Sigmoid colon (tissue), 3 donors: ENCODE results near the gene SF1.

ENCODE experiments used
- POLR2A ChIP-seq, 2 donors: fragments of 450-650 bp; IDR thresholded peaks; one replicate each; pipeline ENCODE4 v1.6.1; 2016; ENCODE audit warnings: antibody characterized with exemption in 2 of 2, mild to moderate bottlenecking in 2 of 2, moderate library complexity in 2 of 2
- TF ChIP-seq, protein P1 (sequence below), 4 experiments: fragments of 450-650 bp in 3 of 4; fragments of 200-600 bp in 1 of 4; IDR thresholded peaks; one replicate each; pipeline ENCODE4 v1.5.1; 2016 to 2019; ENCODE audit warnings: antibody characterized with exemption in 4 of 4, mild to moderate bottlenecking in 3 of 4, moderate library complexity in 2 of 4

DNA sequence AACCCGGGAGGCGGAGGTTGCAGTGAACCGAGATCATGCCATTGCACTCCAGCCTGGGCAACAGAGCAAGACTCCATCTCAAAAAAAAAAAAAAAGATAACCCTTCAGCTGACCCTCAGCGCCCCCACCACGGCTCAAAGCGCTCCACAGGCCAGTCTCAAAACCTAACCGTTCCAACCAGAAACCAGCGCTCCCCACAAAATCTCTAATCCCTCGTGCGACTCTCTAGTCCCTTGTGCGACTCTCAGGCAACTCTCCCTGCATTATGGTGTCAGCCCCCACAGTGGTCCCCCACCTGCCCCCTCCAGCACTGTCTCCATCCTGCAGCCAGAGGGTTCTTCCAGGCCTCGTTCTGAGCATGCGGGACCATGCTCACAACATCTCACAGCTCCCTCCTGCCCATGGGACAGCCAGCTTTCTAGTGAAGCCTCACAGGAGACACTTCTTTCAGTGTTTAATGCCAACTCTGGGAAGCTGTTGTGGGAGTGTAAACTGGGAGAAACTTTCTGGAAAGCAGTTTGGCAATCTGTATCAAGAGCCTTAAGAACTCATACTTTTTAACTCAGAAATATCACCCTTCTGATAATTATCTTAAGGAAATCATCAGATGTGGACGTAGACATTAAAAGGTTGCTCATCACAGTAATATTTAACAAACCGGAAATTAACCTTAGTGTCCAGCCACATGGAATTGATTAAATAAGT lies 30.2 kb downstream of the SF1 start:
- TF ChIP-seq, protein P1, sequence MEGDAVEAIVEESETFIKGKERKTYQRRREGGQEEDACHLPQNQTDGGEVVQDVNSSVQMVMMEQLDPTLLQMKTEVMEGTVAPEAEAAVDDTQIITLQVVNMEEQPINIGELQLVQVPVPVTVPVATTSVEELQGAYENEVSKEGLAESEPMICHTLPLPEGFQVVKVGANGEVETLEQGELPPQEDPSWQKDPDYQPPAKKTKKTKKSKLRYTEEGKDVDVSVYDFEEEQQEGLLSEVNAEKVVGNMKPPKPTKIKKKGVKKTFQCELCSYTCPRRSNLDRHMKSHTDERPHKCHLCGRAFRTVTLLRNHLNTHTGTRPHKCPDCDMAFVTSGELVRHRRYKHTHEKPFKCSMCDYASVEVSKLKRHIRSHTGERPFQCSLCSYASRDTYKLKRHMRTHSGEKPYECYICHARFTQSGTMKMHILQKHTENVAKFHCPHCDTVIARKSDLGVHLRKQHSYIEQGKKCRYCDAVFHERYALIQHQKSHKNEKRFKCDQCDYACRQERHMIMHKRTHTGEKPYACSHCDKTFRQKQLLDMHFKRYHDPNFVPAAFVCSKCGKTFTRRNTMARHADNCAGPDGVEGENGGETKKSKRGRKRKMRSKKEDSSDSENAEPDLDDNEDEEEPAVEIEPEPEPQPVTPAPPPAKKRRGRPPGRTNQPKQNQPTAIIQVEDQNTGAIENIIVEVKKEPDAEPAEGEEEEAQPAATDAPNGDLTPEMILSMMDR (IDR thresholded peaks at IDR 0.05), result no peak
- TF ChIP-seq POLR2A (IDR thresholded peaks at IDR 0.05), result no peak
